D341Med (cell line): ENCODE data around the gene FBXL17.
"Not testable (repeated sequence)": the region's sequence is repeated elsewhere in the genome, so short reads cannot be mapped to it uniquely, and the experiment has no call there.

ENCODE experiments used
- DNase-seq: peaks from one replicate; pipeline ENCODE4 v3.0.0; 2012; ENCODE audit warnings: low spot score

Gene FBXL17

GRCh38 chr5:108152854-108153253, 229.0 kb downstream of the FBXL17 start:
- not testable (repeated sequence) for DNase-seq

- no peak for DNase-seq
Measured at GRCh38 chr5:108149369-108149768, 232.5 kb downstream of the FBXL17 start.

- peak; percentile 27 for DNase-seq
Measured at GRCh38 chr5:108148715-108149139, 233.2 kb downstream of the FBXL17 start.

GRCh38 chr5:108146222-108146621, 235.7 kb downstream of the FBXL17 start:
- DNase-seq: no peak

GRCh38 chr5:108145351-108145750, 236.5 kb downstream of the FBXL17 start:
- DNase-seq: no peak

- no peak for DNase-seq
Measured at GRCh38 chr5:108144332-108144731, 237.6 kb downstream of the FBXL17 start.

GRCh38 chr5:108143581-108143980, 238.3 kb downstream of the FBXL17 start:
- DNase-seq: no peak

GRCh38 chr5:108141676-108142075, 240.2 kb downstream of the FBXL17 start:
- DNase-seq: no peak

GRCh38 chr5:108136493-108136892, 245.4 kb downstream of the FBXL17 start:
- no peak for DNase-seq

- DNase-seq: no peak
Measured at GRCh38 chr5:108129129-108129528, 252.8 kb downstream of the FBXL17 start.

- DNase-seq: no peak
Measured at GRCh38 chr5:108125771-108126511, 256.0 kb downstream of the FBXL17 start.

GRCh38 chr5:108124596-108124995, 257.3 kb downstream of the FBXL17 start:
- no peak for DNase-seq

- no peak for DNase-seq
Measured at GRCh38 chr5:108122702-108123101, 259.2 kb downstream of the FBXL17 start.

GRCh38 chr5:108118813-108119514, 262.9 kb downstream of the FBXL17 start:
- no peak for DNase-seq

- no peak for DNase-seq
Measured at GRCh38 chr5:108115673-108116072, 266.2 kb downstream of the FBXL17 start.

- DNase-seq: no peak
Measured at GRCh38 chr5:108113950-108114349, 267.9 kb downstream of the FBXL17 start.

- peak; percentile 26 for DNase-seq
Measured at GRCh38 chr5:108111736-108112135, 270.2 kb downstream of the FBXL17 start.

- DNase-seq: no peak
Measured at GRCh38 chr5:108109059-108109458, 272.8 kb downstream of the FBXL17 start.

GRCh38 chr5:108104448-108104847, 277.4 kb downstream of the FBXL17 start:
- no peak for DNase-seq

GRCh38 chr5:108102463-108102862, 279.4 kb downstream of the FBXL17 start:
- DNase-seq: no peak

GRCh38 chr5:108101821-108102220, 280.1 kb downstream of the FBXL17 start:
- DNase-seq: no peak

- no peak for DNase-seq
Measured at GRCh38 chr5:108101130-108101529, 280.8 kb downstream of the FBXL17 start.

GRCh38 chr5:108094800-108095199, 287.1 kb downstream of the FBXL17 start:
- DNase-seq: no peak

- DNase-seq: peak; percentile 52
Measured at GRCh38 chr5:108093186-108093585, 288.7 kb downstream of the FBXL17 start.
